Neural progenitor cell (in vitro differentiated cells): ENCODE results near the gene LRP5. TPM values are rescaled to one million over a fixed set of nuclear protein-coding genes. Genes with fewer than 3 reads are reported as not detected.
A peak's percentile ranks its signal among the peaks of the same experiment; 100 is the strongest.

Source experiments
- DNase-seq: peaks from one replicate; pipeline ENCODE4 v3.0.0-alpha.2; 2016; ENCODE audit warnings: low spot score
- H2AFZ ChIP-seq: fragments of 200-600 bp; sonication (generic); replicated peaks from 2 replicates; pipeline ENCODE4 v1.6.1; 2016; ENCODE audit warnings: antibody characterized with exemption
- H3F3A ChIP-seq: fragments of 200-600 bp; sonication (generic); 2 replicates; pipeline ENCODE4 v1.6.1; 2016; ENCODE audit warnings: antibody characterized with exemption, low read depth
- H3K27ac ChIP-seq: fragments of 200-600 bp; sonication (generic); 2 replicates; pipeline ENCODE4 v1.5.1; 2016; ENCODE audit warnings: mild to moderate bottlenecking
- H3K27me3 ChIP-seq: fragments of 200-600 bp; sonication (generic); 2 replicates; pipeline ENCODE4 v1.6.1; 2016; ENCODE audit warnings: mild to moderate bottlenecking, moderate library complexity
- H3K36me3 ChIP-seq: fragments of 200-600 bp; sonication (generic); 2 replicates; pipeline ENCODE4 v1.5.1; 2016
- H3K4me1 ChIP-seq: fragments of 200-600 bp; sonication (generic); 2 replicates; pipeline ENCODE4 v1.6.1; 2016; ENCODE audit warnings: mixed run types
- H3K4me2 ChIP-seq: fragments of 200-600 bp; sonication (generic); 2 replicates; pipeline ENCODE4 v1.6.1; 2016
- H3K4me3 ChIP-seq: fragments of 200-600 bp; sonication (generic); 2 replicates; pipeline ENCODE4 v1.5.1; 2016
- H3K79me2 ChIP-seq: fragments of 200-600 bp; sonication (generic); 2 replicates; pipeline ENCODE4 v1.6.1; 2016; ENCODE audit warnings: low read depth
- H3K9ac ChIP-seq: fragments of 200-600 bp; sonication (generic); 2 replicates; pipeline ENCODE4 v1.6.1; 2016
- H3K9me3 ChIP-seq: fragments of 200-600 bp; sonication (generic); 2 replicates; pipeline ENCODE4 v1.5.1; 2016; ENCODE audit warnings: low read depth
- H4K20me1 ChIP-seq: fragments of 200-600 bp; sonication (generic); 2 replicates; pipeline ENCODE4 v1.6.1; 2016; ENCODE audit warnings: low read depth
- H3K27ac Mint-ChIP-seq: 3 replicates; pipeline ENCODE4 v1.8.0; 2021; ENCODE audit warnings: mixed read lengths
- H3K27me3 Mint-ChIP-seq: 2 replicates; pipeline ENCODE4 v1.8.0; 2022; ENCODE audit warnings: low read depth, mild to moderate bottlenecking, inconsistent platforms, moderate library complexity, mixed read lengths; ENCODE audit not compliant: insufficient read depth
- H3K36me3 Mint-ChIP-seq: 3 replicates; pipeline ENCODE4 v1.8.0; 2021; ENCODE audit warnings: mixed read lengths
- H3K4me1 Mint-ChIP-seq: 3 replicates; pipeline ENCODE4 v1.8.0; 2021; ENCODE audit warnings: mixed read lengths
- H3K4me3 Mint-ChIP-seq: 3 replicates; pipeline ENCODE4 v1.8.0; 2021; ENCODE audit warnings: mild to moderate bottlenecking, moderate library complexity, mixed read lengths
- H3K9me3 Mint-ChIP-seq: 3 replicates; pipeline ENCODE4 v1.8.0; 2020; ENCODE audit warnings: mixed read lengths
- EZH2 ChIP-seq: fragments of 200-600 bp; sonication (generic); IDR thresholded peaks from 2 replicates; pipeline ENCODE4 v1.6.1; 2017; ENCODE audit warnings: antibody characterized with exemption, mild to moderate bottlenecking, moderate library complexity
- EZH2phosphoT487 ChIP-seq: fragments of 200-600 bp; sonication (generic); IDR thresholded peaks from 2 replicates; pipeline ENCODE4 v1.6.1; 2017; ENCODE audit warnings: antibody characterized with exemption
- total RNA-seq: library from RNA; depleted of rRNA; stranded (reverse); fragments of >200 nt; gene quantifications from 2 replicates; pipeline ENCODE4 v1.2.3, GENCODE V29; 2015; ENCODE audit warnings: low replicate concordance
- TF ChIP-seq, protein P1 (sequence below): fragments of 200-600 bp; sonication (generic); IDR thresholded peaks from 2 replicates; pipeline ENCODE4 v1.5.1; 2017; ENCODE audit warnings: antibody characterized with exemption, mild to moderate bottlenecking

LRP5 gene
- total RNA-seq, 1 donor from 2014 or later: 7.3 TPM

DNA sequence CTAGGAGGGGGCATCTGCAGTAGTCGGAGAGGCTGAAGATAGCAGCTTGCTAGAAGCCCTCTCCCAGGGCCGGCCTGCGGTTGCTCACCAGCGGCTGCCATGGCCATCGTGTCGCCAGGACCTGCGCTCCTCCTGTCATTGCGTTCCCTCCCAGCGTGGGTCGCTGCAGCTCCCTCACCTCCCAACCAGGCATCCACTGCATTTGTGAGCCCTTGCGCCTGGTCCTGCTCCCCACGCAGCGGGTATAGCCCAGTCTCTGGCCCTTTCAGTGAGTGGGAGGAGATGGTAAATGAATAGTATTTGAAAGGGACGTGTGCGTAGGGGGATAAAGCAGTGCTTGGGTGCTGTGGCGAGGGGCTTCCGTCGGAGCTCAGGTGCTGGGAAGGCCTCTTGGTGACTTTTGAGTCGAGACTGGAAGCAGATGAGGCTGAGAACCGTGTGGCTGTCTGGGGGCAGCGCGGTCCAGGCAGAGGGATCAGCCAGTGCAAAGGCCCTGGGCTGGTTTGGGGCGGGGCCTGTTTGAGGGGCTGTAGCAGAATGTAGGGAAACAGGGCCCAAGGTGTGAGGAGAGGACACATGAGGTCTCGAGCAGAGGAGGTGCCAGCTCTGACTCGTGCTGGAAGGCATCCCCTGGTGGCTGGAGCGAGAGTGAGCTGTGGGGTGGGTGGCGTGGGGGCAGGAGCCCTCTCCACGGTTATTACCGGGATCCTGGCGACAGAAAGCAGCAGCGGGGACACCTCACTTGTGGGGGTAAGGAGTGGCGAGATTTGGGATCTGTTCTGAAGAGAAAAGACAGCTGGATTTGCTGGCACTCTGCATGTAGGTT, 39.3 kb downstream of the LRP5 start:
- H3K9ac ChIP-seq: no peak overlapping the region
- H3K36me3 ChIP-seq: no peaks in the 10 kb centered on the region
- Mint-ChIP-seq H3K4me1 (peaks cover 30% of the 10 kb centered on the region), H3K4me3 (no peak overlapping the region), H3K27me3 (peaks cover 5% of the 10 kb centered on the region), H3K27ac (peak overlapping the region; percentile 21), H3K9me3 (peaks cover 2% of the 10 kb centered on the region), H3K36me3 (peaks cover 18% of the 10 kb centered on the region)
- H3K4me3 ChIP-seq: no peak overlapping the region
- no peak overlapping the region for H3K4me2 ChIP-seq
- DNase-seq: peak; percentile 9
- no peaks in the 10 kb centered on the region for H3F3A ChIP-seq
- no peaks in the 10 kb centered on the region for H3K27me3 ChIP-seq
- H3K79me2 ChIP-seq: no peaks in the 10 kb centered on the region
- no peaks in the 10 kb centered on the region for H4K20me1 ChIP-seq
- no peaks in the 10 kb centered on the region for H3K9me3 ChIP-seq
- no peak overlapping the region for H2AFZ ChIP-seq
- TF ChIP-seq EZH2phosphoT487 (no peak), EZH2 (no peak)
- TF ChIP-seq, protein P1, sequence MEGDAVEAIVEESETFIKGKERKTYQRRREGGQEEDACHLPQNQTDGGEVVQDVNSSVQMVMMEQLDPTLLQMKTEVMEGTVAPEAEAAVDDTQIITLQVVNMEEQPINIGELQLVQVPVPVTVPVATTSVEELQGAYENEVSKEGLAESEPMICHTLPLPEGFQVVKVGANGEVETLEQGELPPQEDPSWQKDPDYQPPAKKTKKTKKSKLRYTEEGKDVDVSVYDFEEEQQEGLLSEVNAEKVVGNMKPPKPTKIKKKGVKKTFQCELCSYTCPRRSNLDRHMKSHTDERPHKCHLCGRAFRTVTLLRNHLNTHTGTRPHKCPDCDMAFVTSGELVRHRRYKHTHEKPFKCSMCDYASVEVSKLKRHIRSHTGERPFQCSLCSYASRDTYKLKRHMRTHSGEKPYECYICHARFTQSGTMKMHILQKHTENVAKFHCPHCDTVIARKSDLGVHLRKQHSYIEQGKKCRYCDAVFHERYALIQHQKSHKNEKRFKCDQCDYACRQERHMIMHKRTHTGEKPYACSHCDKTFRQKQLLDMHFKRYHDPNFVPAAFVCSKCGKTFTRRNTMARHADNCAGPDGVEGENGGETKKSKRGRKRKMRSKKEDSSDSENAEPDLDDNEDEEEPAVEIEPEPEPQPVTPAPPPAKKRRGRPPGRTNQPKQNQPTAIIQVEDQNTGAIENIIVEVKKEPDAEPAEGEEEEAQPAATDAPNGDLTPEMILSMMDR: no peak
- H3K4me1 ChIP-seq: peaks cover 6% of the 10 kb centered on the region
- H3K27ac ChIP-seq: no peak overlapping the region

DNA sequence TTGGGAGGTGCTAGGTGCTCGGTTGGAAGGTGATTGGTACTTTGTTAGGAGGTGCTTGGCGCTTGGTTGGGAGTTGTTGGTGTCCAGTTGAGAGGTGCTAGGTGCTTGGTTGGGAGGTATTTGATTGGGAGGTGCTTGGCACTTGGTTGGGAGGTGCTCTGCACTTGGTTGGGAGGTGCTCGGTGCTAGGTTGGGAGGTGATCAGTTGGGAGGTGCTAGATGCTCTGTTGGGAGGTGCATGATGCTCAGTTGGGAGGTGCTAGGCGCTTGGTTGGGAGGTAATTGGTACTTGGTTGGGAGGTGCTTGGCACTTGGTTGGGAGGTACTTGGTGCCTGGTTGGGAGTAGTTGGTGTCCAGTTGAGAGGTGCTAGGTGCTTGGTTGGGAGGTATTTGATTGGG, 40.2 kb downstream of the LRP5 start:
- no peak for TF ChIP-seq EZH2
- TF ChIP-seq EZH2phosphoT487: no peak
- TF ChIP-seq, protein P1: no peak
- no peak overlapping the region for H2AFZ ChIP-seq
- H3K27ac ChIP-seq: no peak overlapping the region
- no peak overlapping the region for H3K9ac ChIP-seq
- peaks cover 2% of the 10 kb centered on the region for H3K9me3 Mint-ChIP-seq
- H3K79me2 ChIP-seq: no peaks in the 10 kb centered on the region
- H3K4me3 ChIP-seq: no peak overlapping the region
- H3K4me1 Mint-ChIP-seq: peaks cover 30% of the 10 kb centered on the region
- no peak overlapping the region for H3K4me3 Mint-ChIP-seq
- peaks cover 6% of the 10 kb centered on the region for H3K4me1 ChIP-seq
- H3K4me2 ChIP-seq: no peak overlapping the region
- H3K27me3 ChIP-seq: no peaks in the 10 kb centered on the region
- no peaks in the 10 kb centered on the region for H3K36me3 ChIP-seq
- no peak overlapping the region for H3K27ac Mint-ChIP-seq
- peaks cover 19% of the 10 kb centered on the region for H3K36me3 Mint-ChIP-seq
- H3K27me3 Mint-ChIP-seq: peaks cover 5% of the 10 kb centered on the region
- H3F3A ChIP-seq: no peaks in the 10 kb centered on the region
- H4K20me1 ChIP-seq: no peaks in the 10 kb centered on the region
- no peak for DNase-seq
- no peaks in the 10 kb centered on the region for H3K9me3 ChIP-seq

GRCh38 chr11:68353118-68353517, 40.7 kb downstream of the LRP5 start:
- Histone ChIP-seq H3K79me2 (no peaks in the 10 kb centered on the region), H3K27me3 (no peaks in the 10 kb centered on the region), H3K4me2 (no peak overlapping the region), H3K9ac (no peak overlapping the region), H3K9me3 (no peaks in the 10 kb centered on the region), H3K36me3 (no peaks in the 10 kb centered on the region), H3K27ac (no peak overlapping the region), H4K20me1 (no peaks in the 10 kb centered on the region), H3K4me3 (no peak overlapping the region), H2AFZ (no peak overlapping the region), H3F3A (no peaks in the 10 kb centered on the region), H3K4me1 (peaks cover 6% of the 10 kb centered on the region)
- peaks cover 2% of the 10 kb centered on the region for H3K9me3 Mint-ChIP-seq
- no peak overlapping the region for H3K4me3 Mint-ChIP-seq
- H3K36me3 Mint-ChIP-seq: peaks cover 21% of the 10 kb centered on the region
- peaks cover 6% of the 10 kb centered on the region for H3K27me3 Mint-ChIP-seq
- no peak for DNase-seq
- TF ChIP-seq EZH2phosphoT487 (no peak), EZH2 (no peak)
- TF ChIP-seq, protein P1: no peak
- peaks cover 30% of the 10 kb centered on the region for H3K4me1 Mint-ChIP-seq
- no peak overlapping the region for H3K27ac Mint-ChIP-seq
